Nephron (organoid): Measurements from ENCODE around the gene B3GNT7.

Experiments used
- H3K27ac Mint-ChIP-seq, 3 experiments: 2 replicates each; pipeline ENCODE4 v1.8.0; 2020; ENCODE audit warnings: mixed read lengths in 3 of 3, mild to moderate bottlenecking in 2 of 3, moderate library complexity in 1 of 3
- H3K27me3 Mint-ChIP-seq: 2 replicates; pipeline ENCODE4 v1.8.0; 2021; ENCODE audit warnings: low read depth, mild to moderate bottlenecking, moderate library complexity, mixed read lengths
- H3K36me3 Mint-ChIP-seq: 2 replicates; pipeline ENCODE4 v1.8.0; 2020; ENCODE audit warnings: low read depth, mixed read lengths
- H3K4me1 Mint-ChIP-seq: 2 replicates; pipeline ENCODE4 v1.8.0; 2020; ENCODE audit warnings: mixed read lengths
- H3K4me3 Mint-ChIP-seq, 3 experiments: 2 replicates each; pipeline ENCODE4 v1.8.0; 2020; ENCODE audit warnings: mild to moderate bottlenecking in 3 of 3, mixed read lengths in 3 of 3, moderate library complexity in 2 of 3
- H3K9me3 Mint-ChIP-seq: 2 replicates; pipeline ENCODE4 v1.8.0; 2020; ENCODE audit warnings: mixed read lengths
- CTCF ChIP-seq, 3 experiments: fragments of 200-600 bp; sonication (generic); IDR thresholded peaks; one replicate each; pipeline ENCODE4 v1.5.0; 2021; ENCODE audit warnings: antibody characterized with exemption in 3 of 3; ENCODE audit not compliant: unreplicated experiment in 3 of 3

The B3GNT7 gene

GRCh38 chr2:231422056-231422455 lies 26.5 kb downstream of the B3GNT7 start:
- H3K36me3 Mint-ChIP-seq: no peaks in the 10 kb centered on the region
- H3K4me3 Mint-ChIP-seq: no peak overlapping the region
- no peak for TF ChIP-seq CTCF (IDR thresholded peaks at IDR 0.05; ENCODE audit: unreplicated experiment in 3 of 3)
- H3K9me3 Mint-ChIP-seq: no peaks in the 10 kb centered on the region
- H3K27ac Mint-ChIP-seq: no peak overlapping the region
- H3K27me3 Mint-ChIP-seq: peaks cover 18% of the 10 kb centered on the region
- H3K4me1 Mint-ChIP-seq: no peaks in the 10 kb centered on the region

- H3K27ac Mint-ChIP-seq: no peak overlapping the region
- no peaks in the 10 kb centered on the region for H3K36me3 Mint-ChIP-seq
- peaks cover 18% of the 10 kb centered on the region for H3K27me3 Mint-ChIP-seq
- H3K9me3 Mint-ChIP-seq: no peaks in the 10 kb centered on the region
- no peaks in the 10 kb centered on the region for H3K4me1 Mint-ChIP-seq
- TF ChIP-seq CTCF (IDR thresholded peaks at IDR 0.05; ENCODE audit: unreplicated experiment in 3 of 3): no peak
- no peak overlapping the region for H3K4me3 Mint-ChIP-seq
Measured at GRCh38 chr2:231423176-231423575, 27.7 kb downstream of the B3GNT7 start.

GRCh38 chr2:231425291-231425810 lies 29.8 kb downstream of the B3GNT7 start:
- Mint-ChIP-seq H3K36me3 (no peaks in the 10 kb centered on the region), H3K27me3 (peaks cover 9% of the 10 kb centered on the region), H3K27ac (no peak overlapping the region), H3K9me3 (no peaks in the 10 kb centered on the region), H3K4me3 (no peak overlapping the region), H3K4me1 (no peaks in the 10 kb centered on the region)
- no peak for TF ChIP-seq CTCF (IDR thresholded peaks at IDR 0.05; ENCODE audit: unreplicated experiment in 3 of 3)

GRCh38 chr2:231425811-231426703 lies 30.5 kb downstream of the B3GNT7 start:
- Mint-ChIP-seq H3K4me3 (no peak overlapping the region), H3K36me3 (no peaks in the 10 kb centered on the region), H3K27me3 (peaks cover 9% of the 10 kb centered on the region), H3K9me3 (peaks cover 3% of the 10 kb centered on the region), H3K27ac (no peak overlapping the region), H3K4me1 (no peaks in the 10 kb centered on the region)
- no peak for TF ChIP-seq CTCF (IDR thresholded peaks at IDR 0.05; ENCODE audit: unreplicated experiment in 3 of 3)

GRCh38 chr2:231427116-231427515 lies 31.6 kb downstream of the B3GNT7 start:
- no peaks in the 10 kb centered on the region for H3K36me3 Mint-ChIP-seq
- peaks cover 11% of the 10 kb centered on the region for H3K9me3 Mint-ChIP-seq
- H3K27ac Mint-ChIP-seq: no peak overlapping the region
- peaks cover 9% of the 10 kb centered on the region for H3K27me3 Mint-ChIP-seq
- H3K4me3 Mint-ChIP-seq: no peak overlapping the region
- no peaks in the 10 kb centered on the region for H3K4me1 Mint-ChIP-seq
- no peak for TF ChIP-seq CTCF (IDR thresholded peaks at IDR 0.05; ENCODE audit: unreplicated experiment in 3 of 3)

- Mint-ChIP-seq H3K4me3 (no peak overlapping the region), H3K9me3 (peaks cover 11% of the 10 kb centered on the region), H3K4me1 (no peaks in the 10 kb centered on the region), H3K27me3 (peaks cover 9% of the 10 kb centered on the region), H3K36me3 (no peaks in the 10 kb centered on the region), H3K27ac (no peak overlapping the region)
- TF ChIP-seq CTCF (IDR thresholded peaks at IDR 0.05; ENCODE audit: unreplicated experiment in 3 of 3): no peak
Measured at GRCh38 chr2:231429152-231429551, 33.6 kb downstream of the B3GNT7 start.
